Measurements from ENCODE around the gene EML2. TPM values are rescaled to one million over a fixed set of nuclear protein-coding genes. Genes with fewer than 3 reads are reported as not detected.

EML2 gene
- total and polyA plus RNA-seq, 2 of the 4 experiments (the other 2 are of a cell fraction), result 11.8 to 25.3 TPM

DNA sequence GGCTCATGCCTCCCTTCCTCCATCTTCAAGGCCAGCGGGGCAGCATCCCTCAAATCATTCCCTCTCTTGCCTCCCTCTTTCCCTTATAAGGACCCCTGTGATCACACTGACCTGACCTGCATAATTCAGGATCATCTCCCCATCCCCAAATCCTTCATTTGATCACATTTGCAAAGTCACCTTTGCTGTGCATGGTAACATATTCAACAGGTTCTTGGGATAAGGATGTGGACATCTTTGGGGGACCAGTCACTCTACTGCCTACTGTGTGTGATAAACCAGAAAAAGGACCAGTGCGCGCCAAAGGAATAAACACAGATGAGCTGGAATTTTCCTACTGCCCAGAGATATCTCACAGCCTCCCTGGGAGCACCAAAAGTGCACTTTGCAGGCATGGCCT is 62.5 kb downstream of the EML2 start:
- Histone ChIP-seq H3K14ac (replicated peaks; ENCODE audit: low read depth, low read length) (peak overlapping the region; percentile 63), H3K27ac (ENCODE audit: insufficient read depth, low read length) (peak overlapping the region; percentile 72), H4K20me1 (ENCODE audit: insufficient read depth, low read length) (peaks cover 11% of the 10 kb centered on the region), H3K79me1 (ENCODE audit: low read depth in 1 of 2, low read length in 2 of 2) (peaks cover 35 to 71% of the 10 kb centered on the region in 2 experiments), H4K8ac (ENCODE audit: low read depth in 2 of 2, low read length in 2 of 2) (peak overlapping the region; percentile 3 to 64; a peak in 3 of 4 replicates), H4K5ac (ENCODE audit: low read depth, low read length) (peak overlapping the region; percentile 44; the same call in 1 of the 2 replicates), H3K9me1 (ENCODE audit: insufficient read depth, low read length) (peaks cover 11% of the 10 kb centered on the region), H3K9me3 (ENCODE audit: control insufficient read depth, insufficient read depth, low read length) (no peaks in the 10 kb centered on the region), H2AK5ac (ENCODE audit: low read depth, low read length) (peak overlapping the region; percentile 85), H2BK5ac (ENCODE audit: low read depth, low read length, poor library complexity, severe bottlenecking) (peak overlapping the region; percentile 87), H3K9ac (ENCODE audit: low read depth, low read length) (0 out of 2 replicates have a peak overlapping the region, but pooled peaks have one; percentile 2), H3K27me3 (ENCODE audit: control insufficient read depth, insufficient read depth, low read length) (no peaks in the 10 kb centered on the region), H3K36me3 (ENCODE audit: control insufficient read depth, insufficient read depth, low read length) (no peaks in the 10 kb centered on the region), H2BK20ac (ENCODE audit: low read depth, low read length) (peak overlapping the region; percentile 94), H3K4me3 (ENCODE audit: insufficient read depth, low read depth, low read length) (no peak overlapping the region), H4K91ac (ENCODE audit: insufficient read depth, low read depth, low read length) (peak overlapping the region; percentile 87), H3K4me2 (ENCODE audit: low read depth, low read length) (peak overlapping the region; percentile 26; the same call in 1 of the 2 replicates), H2BK15ac (ENCODE audit: low read depth, low read length) (peak overlapping the region; percentile 90; the same call in 2 of the 3 replicates), H3K23ac (ENCODE audit: low read depth, low read length) (peak overlapping the region; percentile 64; the same call in 1 of the 2 replicates), H2AFZ (replicated peaks; ENCODE audit: low read length, poor library complexity) (no peak overlapping the region), H2BK120ac (ENCODE audit: low read depth, low read length) (peak overlapping the region; percentile 92), H2AK9ac (replicated peaks; ENCODE audit: low read depth, low read length, poor library complexity) (peak overlapping the region; percentile 67), H3K18ac (ENCODE audit: low read depth, low read length) (peak overlapping the region; percentile 75), H3K4me1 (ENCODE audit: control insufficient read depth, insufficient read depth, low read length) (peaks cover 17% of the 10 kb centered on the region), H3K4ac (ENCODE audit: low read depth, low read length) (peak overlapping the region; percentile 88), H3K56ac (ENCODE audit: extremely low read depth, insufficient read depth, low read length) (peak overlapping the region; percentile 24)
- CTCF ChIA-PET, result interaction anchor here (1.0 kb wide), 1 partner anchor 10 kb away, joined by 3 read pairs; no protein-coding TSS in a partner anchor
- intact Hi-C loops (cut with micrococcal nuclease), result no loop called here
- DNase-seq, result no peak
- WGBS, 2 experiments (ENCODE audit: extremely low coverage in 2 of 2, insufficient read length in 1 of 2), result 75% methylated on average over 1 of the region's 3 CpGs; no CpG with 5 or more reads in 1 of the 2 experiments
- no TSS peak for BruUV-seq (replicated peaks)
- POLR2A ChIA-PET (ENCODE audit: unreplicated experiment), result interaction anchor here (0.5 kb wide), 1 partner anchor 41 kb away, joined by 6 read pairs; no protein-coding TSS in a partner anchor
- TF ChIP-seq CEBPB (IDR thresholded peaks at IDR 0.05; ENCODE audit: low read depth, low read length) (no peak), RCOR1 (IDR thresholded peaks at IDR 0.05; ENCODE audit: insufficient replicate concordance, low read length) (no peak), RFX5 (IDR thresholded peaks at IDR 0.05; ENCODE audit: low read depth, low read length) (no peak), POLR2A (IDR thresholded peaks at IDR 0.05; ENCODE audit: low read depth, low read length) (no peak), SMC3 (IDR thresholded peaks at IDR 0.05; ENCODE audit: low read depth, low read length) (no peak), NFE2L2 (IDR thresholded peaks at IDR 0.05; ENCODE audit: low read depth, low read length) (no peak), MAFK (IDR thresholded peaks at IDR 0.05; ENCODE audit: low read depth, low read length) (no peak), CHD1 (IDR thresholded peaks at IDR 0.05; ENCODE audit: low read depth, low read length) (no peak), MXI1 (IDR thresholded peaks at IDR 0.05; ENCODE audit: borderline replicate concordance, low read depth, low read length) (no peak), ELK1 (IDR thresholded peaks at IDR 0.05; ENCODE audit: borderline replicate concordance, low read depth, low read length) (no peak), RAD21 (IDR thresholded peaks at IDR 0.05; ENCODE audit: low read length) (no peak), USF2 (IDR thresholded peaks at IDR 0.05; ENCODE audit: low read depth, low read length) (no peak), BHLHE40 (IDR thresholded peaks at IDR 0.05; ENCODE audit: low read depth, low read length) (no peak), FOS (IDR thresholded peaks at IDR 0.05; ENCODE audit: low read depth, low read length) (no peak), MAZ (IDR thresholded peaks at IDR 0.05; ENCODE audit: borderline replicate concordance, low read depth, low read length) (no peak)
- TF ChIP-seq, protein P1, sequence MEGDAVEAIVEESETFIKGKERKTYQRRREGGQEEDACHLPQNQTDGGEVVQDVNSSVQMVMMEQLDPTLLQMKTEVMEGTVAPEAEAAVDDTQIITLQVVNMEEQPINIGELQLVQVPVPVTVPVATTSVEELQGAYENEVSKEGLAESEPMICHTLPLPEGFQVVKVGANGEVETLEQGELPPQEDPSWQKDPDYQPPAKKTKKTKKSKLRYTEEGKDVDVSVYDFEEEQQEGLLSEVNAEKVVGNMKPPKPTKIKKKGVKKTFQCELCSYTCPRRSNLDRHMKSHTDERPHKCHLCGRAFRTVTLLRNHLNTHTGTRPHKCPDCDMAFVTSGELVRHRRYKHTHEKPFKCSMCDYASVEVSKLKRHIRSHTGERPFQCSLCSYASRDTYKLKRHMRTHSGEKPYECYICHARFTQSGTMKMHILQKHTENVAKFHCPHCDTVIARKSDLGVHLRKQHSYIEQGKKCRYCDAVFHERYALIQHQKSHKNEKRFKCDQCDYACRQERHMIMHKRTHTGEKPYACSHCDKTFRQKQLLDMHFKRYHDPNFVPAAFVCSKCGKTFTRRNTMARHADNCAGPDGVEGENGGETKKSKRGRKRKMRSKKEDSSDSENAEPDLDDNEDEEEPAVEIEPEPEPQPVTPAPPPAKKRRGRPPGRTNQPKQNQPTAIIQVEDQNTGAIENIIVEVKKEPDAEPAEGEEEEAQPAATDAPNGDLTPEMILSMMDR (conservative IDR thresholded peaks at IDR 0.05; ENCODE audit: low read depth, low read length), result no peak
- peak; percentile 5 for ATAC-seq (ENCODE audit: low read depth)
- dilution Hi-C loops (cut with HindIII; ENCODE audit: low sequenced_read_pairs, unreplicated experiment), result no loop called here
- in situ Hi-C loops (cut with MboI; ENCODE audit: low sequenced_read_pairs), result no loop called here
